Activated T-helper 1 cell treated with anti-CD3 and anti-CD28 coated beads, Interleukin-12 subunit alpha, Interleukin-12 subunit beta, Interleukin-2, Interleukin-4 antibody, amounts not matched to agents 30 ng/mL and 10 ng/mL and 1 ng/mL, durations not matched to agents 14 hours and 24 hours and 36 hours (primary cell): Measurements from ENCODE around the gene CD53. TPM values are rescaled to one million over a fixed set of nuclear protein-coding genes. Genes with fewer than 3 reads are reported as not detected.

Experiments
- DNase-seq: peaks from one replicate; pipeline ENCODE4 v3.0.0; 2021; ENCODE audit warnings: low spot score
- H3K27ac Mint-ChIP-seq: one replicate; pipeline ENCODE4 v1.8.0; 2021; ENCODE audit warnings: mild to moderate bottlenecking, mixed read lengths
- H3K27me3 Mint-ChIP-seq: one replicate; pipeline ENCODE4 v1.8.0; 2022; ENCODE audit warnings: mild to moderate bottlenecking, moderate library complexity, mixed read lengths; ENCODE audit not compliant: insufficient read depth
- H3K36me3 Mint-ChIP-seq: one replicate; pipeline ENCODE4 v1.8.0; 2021; ENCODE audit warnings: low read depth, mixed read lengths
- H3K4me1 Mint-ChIP-seq: one replicate; pipeline ENCODE4 v1.8.0; 2021; ENCODE audit warnings: low read depth, mixed read lengths
- H3K4me3 Mint-ChIP-seq: one replicate; pipeline ENCODE4 v1.8.0; 2021; ENCODE audit warnings: mild to moderate bottlenecking, moderate library complexity, mixed read lengths
- H3K9me3 Mint-ChIP-seq: one replicate; pipeline ENCODE4 v1.8.0; 2021; ENCODE audit warnings: mixed read lengths
- intact Hi-C: fragments of 100-400 bp; cut with micrococcal nuclease; formaldehyde crosslinking; loops from one replicate; pipeline ENCODE4 v1.15.1; 2024
- total RNA-seq: library from RNA; stranded (reverse); gene quantifications from 2 replicates; pipeline ENCODE4 v1.2.3, GENCODE V29; 2022

CD53 gene
- total RNA-seq, 1 donor from 2014 or later: 201 TPM

- H3K27me3 Mint-ChIP-seq: no peaks in the 10 kb centered on the region
- no peak overlapping the region for H3K4me3 Mint-ChIP-seq
- peaks cover 45% of the 10 kb centered on the region for H3K9me3 Mint-ChIP-seq
- DNase-seq: no peak
- H3K27ac Mint-ChIP-seq: no peak overlapping the region
- intact Hi-C loops: no loop called here
- no peaks in the 10 kb centered on the region for H3K4me1 Mint-ChIP-seq
- H3K36me3 Mint-ChIP-seq: peaks cover 13% of the 10 kb centered on the region
These were observed 63.6 kb downstream of the CD53 start for GRCh38 chr1:110936567-110936966.

GRCh38 chr1:110944806-110945205, 71.9 kb downstream of the CD53 start:
- Mint-ChIP-seq H3K9me3 (peaks cover 2% of the 10 kb centered on the region), H3K4me1 (no peaks in the 10 kb centered on the region), H3K36me3 (peaks cover 27% of the 10 kb centered on the region), H3K27ac (no peak overlapping the region), H3K27me3 (no peaks in the 10 kb centered on the region), H3K4me3 (no peak overlapping the region)
- intact Hi-C loops: no loop called here
- DNase-seq: no peak

- Mint-ChIP-seq H3K36me3 (peaks cover 34% of the 10 kb centered on the region), H3K27ac (no peak overlapping the region), H3K9me3 (no peaks in the 10 kb centered on the region), H3K4me1 (peaks cover 5% of the 10 kb centered on the region), H3K4me3 (no peak overlapping the region), H3K27me3 (no peaks in the 10 kb centered on the region)
- intact Hi-C loops: no loop called here
- no peak for DNase-seq
These were observed 72.7 kb downstream of the CD53 start for GRCh38 chr1:110945626-110946025.

- intact Hi-C loops: no loop called here
- Mint-ChIP-seq H3K27me3 (no peaks in the 10 kb centered on the region), H3K27ac (no peak overlapping the region), H3K9me3 (peaks cover 3% of the 10 kb centered on the region), H3K4me3 (no peak overlapping the region), H3K36me3 (peaks cover 56% of the 10 kb centered on the region), H3K4me1 (peaks cover 15% of the 10 kb centered on the region)
- DNase-seq: no peak
These were observed 75.3 kb downstream of the CD53 start for GRCh38 chr1:110948038-110948810.

Other genes starting within 250 kb of the CD53 start
- gene KCNA3, start 198.2 kb upstream of the CD53 start, total RNA-seq: 38.1 and 42.2 TPM in 2 replicates
- 13.8 and 14.8 TPM in 2 replicates for gene LRIF1, start 90.8 kb downstream of the CD53 start, total RNA-seq